IPS-NIHi11 (cell line): ENCODE data around the gene GLP1R.
"Not testable (repeated sequence)": the region's sequence is repeated elsewhere in the genome, so short reads cannot be mapped to it uniquely, and the experiment has no call there.

Experiments used
- DNase-seq: peaks from one replicate; pipeline ENCODE4 v3.0.0; 2012; ENCODE audit warnings: mixed read lengths, low spot score

Gene GLP1R

DNA sequence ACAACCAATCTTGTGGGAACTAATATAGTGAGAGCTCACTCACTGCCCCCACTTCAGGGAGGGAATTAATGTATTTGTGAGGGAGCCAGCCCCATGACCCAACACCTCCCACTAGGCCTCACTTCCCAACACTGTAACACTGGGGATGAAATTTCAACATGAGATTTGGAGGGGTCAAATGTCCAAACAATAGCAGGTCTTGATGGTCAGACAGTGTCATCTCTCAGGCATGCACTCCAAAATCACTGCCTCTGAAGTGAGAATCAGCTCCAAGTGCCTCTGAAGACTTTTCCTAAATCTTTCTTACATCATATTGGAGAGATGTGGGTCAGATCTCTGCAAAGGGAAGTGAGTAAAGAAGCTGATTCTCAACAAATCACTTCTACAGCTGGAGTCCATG is 80.3 kb downstream of the GLP1R start:
- no peak for DNase-seq

DNA sequence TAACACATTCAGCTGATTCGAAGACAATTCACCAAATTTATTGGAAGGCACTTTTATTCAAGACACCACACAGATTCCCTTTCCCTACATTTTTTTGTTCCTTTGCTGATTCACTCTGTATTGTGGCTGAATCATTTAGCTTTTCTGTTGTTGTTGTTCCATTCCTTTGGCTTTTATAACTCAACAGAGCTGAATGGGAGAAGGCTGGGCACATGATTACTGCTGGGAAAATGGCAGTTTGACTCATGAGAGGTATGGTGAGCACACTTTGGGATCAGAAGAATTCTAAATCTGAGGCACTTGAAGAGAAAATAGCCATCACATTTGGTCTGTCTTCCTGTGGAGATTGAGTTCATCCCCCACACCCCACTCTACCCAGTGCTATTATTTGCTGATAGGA is 82.1 kb downstream of the GLP1R start:
- no peak for DNase-seq

DNA sequence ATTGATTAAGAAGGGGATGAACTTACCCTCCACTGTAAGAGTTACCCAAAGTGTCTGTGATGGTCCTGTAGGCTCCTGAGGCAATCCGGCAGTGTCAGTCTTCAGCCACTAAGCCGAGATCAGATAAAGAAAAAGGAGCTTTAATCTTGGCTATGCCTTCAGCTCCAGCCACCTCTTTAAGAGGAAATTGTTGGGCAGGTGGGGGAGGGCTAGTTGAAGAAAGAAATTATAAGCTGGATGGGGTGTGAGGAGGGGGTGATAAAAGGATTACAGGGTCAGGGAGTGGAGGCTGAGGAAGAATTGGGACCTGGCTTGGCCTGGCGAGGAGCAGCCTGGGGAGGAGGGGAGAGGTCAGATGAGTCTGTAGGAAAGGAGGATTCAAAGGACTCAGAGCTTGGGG is 86.2 kb downstream of the GLP1R start:
- DNase-seq, result not testable (repeated sequence)

DNA sequence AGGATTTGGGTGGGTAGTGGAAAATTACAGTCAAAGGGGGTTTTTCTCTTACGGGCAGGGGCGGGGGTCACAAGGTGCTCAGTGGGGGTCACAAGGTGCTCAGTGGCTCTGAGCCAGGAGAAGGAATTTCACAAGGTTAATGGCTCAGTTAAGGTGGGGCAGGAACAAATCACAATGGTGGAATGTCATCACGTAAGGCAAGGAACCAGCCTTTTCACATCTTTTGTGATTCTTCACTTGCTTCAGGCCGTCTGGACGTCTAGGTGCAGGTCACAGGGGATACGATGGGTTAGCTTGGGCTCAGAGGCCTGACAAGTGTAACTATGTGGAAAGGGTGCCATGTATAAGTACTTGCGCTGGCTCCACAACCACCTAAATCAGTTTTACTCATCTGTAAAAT is 87.6 kb downstream of the GLP1R start:
- DNase-seq, result not testable (repeated sequence)

DNA sequence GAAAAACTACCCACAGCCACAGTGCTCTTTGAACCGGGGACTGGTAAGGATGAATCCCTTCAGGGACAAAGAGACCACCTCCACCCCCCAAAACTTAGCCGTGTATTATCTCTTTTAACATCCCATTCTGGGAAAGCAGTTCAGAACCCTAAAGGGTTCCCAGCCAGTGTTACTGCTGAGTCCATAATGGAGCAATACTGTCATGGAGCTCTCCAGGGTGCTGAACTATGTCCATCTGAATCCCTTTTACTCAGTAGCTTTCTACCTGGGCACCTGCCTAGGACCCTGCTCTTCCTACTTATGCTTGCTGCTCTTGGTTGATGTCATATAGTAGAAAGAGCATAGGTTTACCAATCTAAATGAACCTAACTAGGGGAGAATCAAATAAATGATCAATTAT is 88.7 kb downstream of the GLP1R start:
- DNase-seq, result peak; percentile 66
